Measurements from ENCODE around the gene VAC14.
"Not testable (repeated sequence)": the region's sequence is repeated elsewhere in the genome, so short reads cannot be mapped to it uniquely, and the experiment has no call there.

Gene VAC14

DNA sequence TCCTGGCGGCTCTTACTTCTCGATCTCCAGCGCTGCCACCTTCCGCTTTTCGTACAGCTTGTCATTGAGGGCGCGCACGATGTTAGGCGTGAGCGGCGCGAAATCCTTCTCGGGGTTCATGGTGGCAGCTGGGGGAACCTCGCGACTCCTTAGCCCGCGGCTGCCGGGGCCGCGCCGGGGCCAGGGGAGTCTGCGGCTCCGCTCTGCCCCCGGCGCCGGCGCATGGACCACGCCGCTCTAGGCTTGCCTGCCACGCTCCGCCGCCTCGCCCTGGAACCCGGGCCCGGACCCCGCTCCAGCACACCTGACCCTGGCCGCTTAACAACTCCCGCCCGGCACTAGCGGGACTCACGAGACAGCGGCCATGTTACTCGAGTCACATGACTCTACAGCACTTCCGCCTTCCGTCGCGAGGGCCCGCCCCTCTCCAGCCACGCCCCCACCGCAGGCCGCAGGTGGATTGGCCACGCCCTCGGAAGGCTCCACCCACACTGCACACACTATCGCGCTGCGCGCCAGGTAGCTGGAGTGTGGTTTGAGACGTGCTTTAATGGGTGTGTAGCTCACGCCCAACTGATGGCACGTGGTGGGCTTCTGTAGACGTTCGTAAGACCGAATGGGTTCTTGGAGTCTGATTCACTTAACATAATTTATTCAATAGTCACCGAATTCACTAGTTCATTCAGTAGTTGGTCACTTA is at the start of gene VAC14:
Gene VAC14 (minus strand): TSS at position 378 of the 700 bp plus-strand sequence. CDS start 258 bp downstream, at position 120.
- peak within 1 kb of the TSS; percentile 79 for H3K4me3 ChIP-seq
- H3K36me3 ChIP-seq (ENCODE audit: insufficient read depth, low read length) = no peaks in the 10 kb centered on the region
- H3K9me3 ChIP-seq (ENCODE audit: low read depth, low read length) = no peaks in the 10 kb centered on the region
- no peak within 1 kb of the TSS for H3K27ac ChIP-seq
- H3K9ac ChIP-seq (ENCODE audit: insufficient read length) = peak within 1 kb of the TSS; percentile 77
- DNase-seq (ENCODE audit: low read depth, low spot score) = no peak
- TF ChIP-seq EZH2 (IDR thresholded peaks at IDR 0.05) (no peak), POLR2AphosphoS5 (IDR thresholded peaks at IDR 0.05; ENCODE audit: borderline replicate concordance, low read depth, low read length) (peak; percentile 75), FOXP2 (optimal IDR thresholded peaks at IDR 0.05; ENCODE audit: control extremely low read depth, extremely low read length, insufficient read depth) (no peak)

- H3K27ac ChIP-seq; H3K9me3 ChIP-seq (ENCODE audit: low read depth, low read length); H3K4me3 ChIP-seq; H3K9ac ChIP-seq (ENCODE audit: insufficient read length); DNase-seq (ENCODE audit: low read depth, low spot score); H3K36me3 ChIP-seq (ENCODE audit: insufficient read depth, low read length): not testable (repeated sequence)
Measured at GRCh38 chr16:70823498-70824118, 22.6 kb upstream of the VAC14 start.

DNA sequence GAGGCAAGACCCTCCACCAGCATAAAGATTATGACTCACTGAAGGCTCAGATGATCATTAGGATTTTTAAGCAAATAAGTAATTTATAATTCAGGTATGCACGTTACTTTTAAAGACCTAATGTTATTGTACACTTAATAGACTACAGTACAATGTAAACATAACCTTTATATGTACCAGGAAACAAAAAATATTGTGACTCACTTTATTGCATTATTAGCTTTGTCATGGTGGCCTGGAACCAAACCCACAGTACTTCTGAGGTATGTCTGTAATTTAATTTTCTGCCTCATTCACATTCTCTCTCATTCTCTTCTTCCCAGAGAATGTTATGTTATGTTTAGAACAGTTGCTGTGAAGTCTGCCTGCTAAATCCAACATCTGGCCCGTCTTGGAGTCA is 21.8 kb upstream of the VAC14 start:
- H3K9ac ChIP-seq (ENCODE audit: insufficient read length); H3K4me3 ChIP-seq; H3K36me3 ChIP-seq (ENCODE audit: insufficient read depth, low read length); DNase-seq (ENCODE audit: low read depth, low spot score); H3K9me3 ChIP-seq (ENCODE audit: low read depth, low read length); H3K27ac ChIP-seq: not testable (repeated sequence)

GRCh38 chr16:70818088-70818487 is 17.1 kb upstream of the VAC14 start:
- not testable (repeated sequence) for H3K9ac ChIP-seq (ENCODE audit: insufficient read length); H3K9me3 ChIP-seq (ENCODE audit: low read depth, low read length); H3K4me3 ChIP-seq; H3K27ac ChIP-seq; H3K36me3 ChIP-seq (ENCODE audit: insufficient read depth, low read length); DNase-seq (ENCODE audit: low read depth, low spot score)

- Histone ChIP-seq H3K9me3 (ENCODE audit: low read depth, low read length) (no peaks in the 10 kb centered on the region), H3K9ac (ENCODE audit: insufficient read length) (no peak overlapping the region), H3K27ac (no peak overlapping the region), H3K4me3 (no peak overlapping the region), H3K36me3 (ENCODE audit: insufficient read depth, low read length) (no peaks in the 10 kb centered on the region)
- TF ChIP-seq POLR2AphosphoS5 (IDR thresholded peaks at IDR 0.05; ENCODE audit: borderline replicate concordance, low read depth, low read length) (no peak), FOXP2 (optimal IDR thresholded peaks at IDR 0.05; ENCODE audit: control extremely low read depth, extremely low read length, insufficient read depth) (no peak), EZH2 (IDR thresholded peaks at IDR 0.05) (no peak)
- no peak for DNase-seq (ENCODE audit: low read depth, low spot score)
Measured at GRCh38 chr16:70809392-70810060, 8.6 kb upstream of the VAC14 start.

DNA sequence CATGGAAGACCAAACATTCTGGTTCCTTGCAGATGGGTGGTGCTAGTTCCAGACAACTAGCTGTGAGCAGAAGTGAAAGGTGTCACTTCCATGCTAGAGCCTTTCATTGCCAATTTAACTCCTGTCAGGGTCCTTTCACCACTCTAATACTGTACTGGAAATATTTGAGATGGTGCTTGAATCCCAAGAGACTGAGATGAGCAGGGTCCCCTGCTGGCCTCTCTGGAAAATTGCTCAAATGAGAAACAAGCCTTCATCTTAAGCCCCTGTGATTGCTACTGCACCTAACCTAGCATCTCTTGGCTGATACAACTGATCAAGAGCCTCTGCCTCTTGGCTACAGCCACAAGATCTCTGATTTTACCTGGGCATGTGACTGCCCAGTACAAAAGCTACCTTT is 7.4 kb upstream of the VAC14 start:
- no peak overlapping the region for H3K4me3 ChIP-seq
- no peak overlapping the region for H3K9ac ChIP-seq (ENCODE audit: insufficient read length)
- no peaks in the 10 kb centered on the region for H3K9me3 ChIP-seq (ENCODE audit: low read depth, low read length)
- H3K27ac ChIP-seq = no peak overlapping the region
- H3K36me3 ChIP-seq (ENCODE audit: insufficient read depth, low read length) = no peaks in the 10 kb centered on the region
- no peak for DNase-seq (ENCODE audit: low read depth, low spot score)
- no peak for TF ChIP-seq FOXP2 (optimal IDR thresholded peaks at IDR 0.05; ENCODE audit: control extremely low read depth, extremely low read length, insufficient read depth)
- no peak for TF ChIP-seq POLR2AphosphoS5 (IDR thresholded peaks at IDR 0.05; ENCODE audit: borderline replicate concordance, low read depth, low read length)
- TF ChIP-seq EZH2 (IDR thresholded peaks at IDR 0.05) = no peak

- Histone ChIP-seq H3K9me3 (ENCODE audit: low read depth, low read length) (no peaks in the 10 kb centered on the region), H3K9ac (ENCODE audit: insufficient read length) (no peak overlapping the region), H3K27ac (no peak overlapping the region), H3K4me3 (no peak overlapping the region), H3K36me3 (ENCODE audit: insufficient read depth, low read length) (no peaks in the 10 kb centered on the region)
- TF ChIP-seq FOXP2 (optimal IDR thresholded peaks at IDR 0.05; ENCODE audit: control extremely low read depth, extremely low read length, insufficient read depth) = no peak
- no peak for TF ChIP-seq EZH2 (IDR thresholded peaks at IDR 0.05)
- DNase-seq (ENCODE audit: low read depth, low spot score) = no peak
Measured at GRCh38 chr16:70805787-70806186, 4.8 kb upstream of the VAC14 start.

DNA sequence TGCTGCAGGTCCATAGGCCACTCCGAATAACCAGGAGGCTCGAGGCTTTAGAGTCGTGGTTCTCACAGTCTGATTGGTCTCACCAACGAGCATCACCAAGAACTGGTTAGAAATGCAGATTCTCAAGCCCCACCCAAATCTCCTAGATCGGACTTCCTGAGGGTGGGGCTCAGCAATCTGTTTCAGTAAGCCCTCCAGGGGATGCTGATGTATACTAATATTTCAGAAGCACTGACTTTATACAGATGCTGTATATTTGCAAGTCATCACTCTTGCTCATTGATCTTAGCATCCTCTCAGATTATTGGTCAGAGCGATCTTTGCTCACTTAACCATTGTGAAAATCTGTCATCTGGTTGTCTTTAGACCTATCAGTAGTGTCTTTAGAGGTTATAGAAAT is 4.4 kb upstream of the VAC14 start:
- Histone ChIP-seq H3K9ac (ENCODE audit: insufficient read length) (no peak overlapping the region), H3K9me3 (ENCODE audit: low read depth, low read length) (no peaks in the 10 kb centered on the region), H3K27ac (no peak overlapping the region), H3K4me3 (no peak overlapping the region), H3K36me3 (ENCODE audit: insufficient read depth, low read length) (no peaks in the 10 kb centered on the region)
- TF ChIP-seq EZH2 (IDR thresholded peaks at IDR 0.05) (no peak), FOXP2 (optimal IDR thresholded peaks at IDR 0.05; ENCODE audit: control extremely low read depth, extremely low read length, insufficient read depth) (no peak), POLR2AphosphoS5 (IDR thresholded peaks at IDR 0.05; ENCODE audit: borderline replicate concordance, low read depth, low read length) (no peak)
- no peak for DNase-seq (ENCODE audit: low read depth, low spot score)

DNA sequence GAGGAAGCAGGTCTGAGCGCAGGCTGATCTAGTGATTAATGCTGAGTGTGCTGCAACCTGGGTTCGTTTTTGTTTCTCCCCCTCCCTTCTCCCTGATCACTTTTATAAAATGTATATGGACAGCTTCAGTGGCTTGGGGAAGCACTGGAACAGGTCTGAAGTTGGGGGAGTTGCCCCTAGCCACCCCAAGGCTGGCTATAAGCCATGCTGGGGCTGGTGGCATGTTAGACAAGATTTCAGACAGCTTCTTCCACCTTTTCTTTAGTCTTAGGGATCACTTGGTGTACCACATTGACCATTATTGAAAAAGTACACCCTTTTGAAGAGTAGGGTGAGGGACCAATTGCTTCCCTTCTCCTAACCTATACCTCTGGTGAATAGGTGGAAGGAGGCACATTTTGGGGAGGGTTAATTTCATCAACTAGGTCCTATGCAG is 3.8 kb upstream of the VAC14 start:
- no peak overlapping the region for H3K4me3 ChIP-seq
- no peak overlapping the region for H3K9ac ChIP-seq (ENCODE audit: insufficient read length)
- H3K36me3 ChIP-seq (ENCODE audit: insufficient read depth, low read length) = no peaks in the 10 kb centered on the region
- TF ChIP-seq FOXP2 (optimal IDR thresholded peaks at IDR 0.05; ENCODE audit: control extremely low read depth, extremely low read length, insufficient read depth) (no peak), EZH2 (IDR thresholded peaks at IDR 0.05) (no peak), POLR2AphosphoS5 (IDR thresholded peaks at IDR 0.05; ENCODE audit: borderline replicate concordance, low read depth, low read length) (no peak)
- no peak overlapping the region for H3K27ac ChIP-seq
- H3K9me3 ChIP-seq (ENCODE audit: low read depth, low read length) = no peaks in the 10 kb centered on the region
- DNase-seq (ENCODE audit: low read depth, low spot score) = no peak
